ENCODE results near the gene COL8A1.

Gene COL8A1

GRCh38 chr3:99678023-99678422, 39.6 kb downstream of the COL8A1 start:
- no peak for DNase-seq

GRCh38 chr3:99678896-99679295, 40.5 kb downstream of the COL8A1 start:
- DNase-seq = no peak

- DNase-seq = no peak
Observed at GRCh38 chr3:99681512-99681911, 43.1 kb downstream of the COL8A1 start.

- DNase-seq = no peak
Observed at GRCh38 chr3:99681976-99682375, 43.6 kb downstream of the COL8A1 start.

- no peak for DNase-seq
Observed at GRCh38 chr3:99683465-99683864, 45.1 kb downstream of the COL8A1 start.

- no peak for DNase-seq
Observed at GRCh38 chr3:99683876-99684275, 45.5 kb downstream of the COL8A1 start.

- DNase-seq = no peak
Observed at GRCh38 chr3:99684644-99685043, 46.2 kb downstream of the COL8A1 start.

- no peak for DNase-seq
Observed at GRCh38 chr3:99686469-99686868, 48.1 kb downstream of the COL8A1 start.

- DNase-seq = peak; percentile 3
Observed at GRCh38 chr3:99686955-99687612, 48.7 kb downstream of the COL8A1 start.

- no peak for DNase-seq
Observed at GRCh38 chr3:99690761-99691369, 52.5 kb downstream of the COL8A1 start.

GRCh38 chr3:99693636-99694035, 55.2 kb downstream of the COL8A1 start:
- DNase-seq = no peak

GRCh38 chr3:99696497-99696896, 58.1 kb downstream of the COL8A1 start:
- no peak for DNase-seq

- DNase-seq = no peak
Observed at GRCh38 chr3:99697250-99697649, 58.9 kb downstream of the COL8A1 start.

GRCh38 chr3:99698932-99699331, 60.5 kb downstream of the COL8A1 start:
- no peak for DNase-seq

GRCh38 chr3:99699841-99700240, 61.4 kb downstream of the COL8A1 start:
- DNase-seq = no peak

GRCh38 chr3:99700631-99701268, 62.4 kb downstream of the COL8A1 start:
- DNase-seq = no peak

- DNase-seq = no peak
Observed at GRCh38 chr3:99702953-99703943, 64.9 kb downstream of the COL8A1 start.

GRCh38 chr3:99704417-99704816, 66.0 kb downstream of the COL8A1 start:
- no peak for DNase-seq

- DNase-seq = no peak
Observed at GRCh38 chr3:99706410-99706809, 68.0 kb downstream of the COL8A1 start.

GRCh38 chr3:99708207-99708745, 69.9 kb downstream of the COL8A1 start:
- DNase-seq = no peak

- DNase-seq = no peak
Observed at GRCh38 chr3:99709686-99710085, 71.3 kb downstream of the COL8A1 start.

- no peak for DNase-seq
Observed at GRCh38 chr3:99710094-99710493, 71.7 kb downstream of the COL8A1 start.

- no peak for DNase-seq
Observed at GRCh38 chr3:99711351-99711750, 73.0 kb downstream of the COL8A1 start.

All from NCI-H774 (cell line).